ENCODE results near the gene USP50. TPM values are rescaled to one million over a fixed set of nuclear protein-coding genes. Genes with fewer than 3 reads are reported as not detected.

Gene USP50
- polyA plus RNA-seq, 1 of the 3 experiments (the other 2 are of a cell fraction): not detected

GRCh38 chr15:50471072-50471471 is 75.4 kb downstream of the USP50 start:
- Histone ChIP-seq H2AFZ (ENCODE audit: low read depth) (no peak overlapping the region), H3K36me3 (replicated peaks in 1 of 2; ENCODE audit: control insufficient read depth in 1 of 2, insufficient read depth in 2 of 2, low read length in 1 of 2) (peaks cover 22 to 31% of the 10 kb centered on the region in 2 experiments), H4K20me1 (ENCODE audit: insufficient read depth) (no peaks in the 10 kb centered on the region), H3K9me3 (no peaks in the 10 kb centered on the region), H3K79me2 (ENCODE audit: insufficient read depth) (no peaks in the 10 kb centered on the region), H3K27me3 (ENCODE audit: insufficient read depth) (no peaks in the 10 kb centered on the region), H3F3A (replicated peaks; ENCODE audit: insufficient read depth) (no peaks in the 10 kb centered on the region), H3K27ac (ENCODE audit: low read depth in 2 of 2, low read length in 1 of 2) (no peak overlapping the region), H3K4me3 (ENCODE audit: low read depth in 2 of 2, low read length in 1 of 2) (no peak overlapping the region), H3K9ac (no peak overlapping the region), H3K9me2 (no peaks in the 10 kb centered on the region), H3K4me1 (ENCODE audit: control insufficient read depth in 1 of 2, insufficient read depth in 2 of 2, low read depth in 1 of 2, low read length in 1 of 2) (no peaks in the 10 kb centered on the region), H3K4me2 (no peak overlapping the region)
- no peak for DNase-seq
- POLR2A ChIA-PET: no interaction called here
- WGBS (ENCODE audit: low lambda C conversion rate): 92% methylated on average over 2 of the region's 2 CpGs
- CTCF ChIA-PET: no interaction called here
- TF ChIP-seq REST (IDR thresholded peaks at IDR 0.05; ENCODE audit: low read depth, low read length): no peak
- no peak for TF ChIP-seq FOSL2 (IDR thresholded peaks at IDR 0.05; ENCODE audit: borderline replicate concordance, low read depth)
- no peak for TF ChIP-seq FOXJ3 (CRISPR knock-in tag; IDR thresholded peaks at IDR 0.05)
- no peak for TF ChIP-seq NRF1 (IDR thresholded peaks at IDR 0.05; ENCODE audit: low read depth, low read length)
- no peak for TF ChIP-seq RAD21 (IDR thresholded peaks at IDR 0.05; ENCODE audit: low read length)
- no peak for TF ChIP-seq IRF3 (IDR thresholded peaks at IDR 0.05; ENCODE audit: low read depth, low read length)
- TF ChIP-seq, protein P1, sequence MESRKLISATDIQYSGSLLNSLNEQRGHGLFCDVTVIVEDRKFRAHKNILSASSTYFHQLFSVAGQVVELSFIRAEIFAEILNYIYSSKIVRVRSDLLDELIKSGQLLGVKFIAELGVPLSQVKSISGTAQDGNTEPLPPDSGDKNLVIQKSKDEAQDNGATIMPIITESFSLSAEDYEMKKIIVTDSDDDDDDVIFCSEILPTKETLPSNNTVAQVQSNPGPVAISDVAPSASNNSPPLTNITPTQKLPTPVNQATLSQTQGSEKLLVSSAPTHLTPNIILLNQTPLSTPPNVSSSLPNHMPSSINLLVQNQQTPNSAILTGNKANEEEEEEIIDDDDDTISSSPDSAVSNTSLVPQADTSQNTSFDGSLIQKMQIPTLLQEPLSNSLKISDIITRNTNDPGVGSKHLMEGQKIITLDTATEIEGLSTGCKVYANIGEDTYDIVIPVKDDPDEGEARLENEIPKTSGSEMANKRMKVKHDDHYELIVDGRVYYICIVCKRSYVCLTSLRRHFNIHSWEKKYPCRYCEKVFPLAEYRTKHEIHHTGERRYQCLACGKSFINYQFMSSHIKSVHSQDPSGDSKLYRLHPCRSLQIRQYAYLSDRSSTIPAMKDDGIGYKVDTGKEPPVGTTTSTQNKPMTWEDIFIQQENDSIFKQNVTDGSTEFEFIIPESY (IDR thresholded peaks at IDR 0.05; ENCODE audit: borderline replicate concordance, low read depth): no peak
- TF ChIP-seq EZH2phosphoT487 (IDR thresholded peaks at IDR 0.05; ENCODE audit: borderline replicate concordance, low read depth): no peak
- TF ChIP-seq POLR2AphosphoS5 (IDR thresholded peaks at IDR 0.05; ENCODE audit: low read depth, low read length): no peak
- TF ChIP-seq GATA2 (CRISPR knock-in tag; IDR thresholded peaks at IDR 0.05): no peak
- no peak for TF ChIP-seq RFX5 (IDR thresholded peaks at IDR 0.05; ENCODE audit: low read length)
- no peak for TF ChIP-seq SMC3 (IDR thresholded peaks at IDR 0.05; ENCODE audit: low read depth, low read length)
- TF ChIP-seq PBX3 (IDR thresholded peaks at IDR 0.05): no peak
- TF ChIP-seq MEF2A (IDR thresholded peaks at IDR 0.05; ENCODE audit: borderline replicate concordance, low read depth): no peak
- TF ChIP-seq CHD2 (IDR thresholded peaks at IDR 0.05; ENCODE audit: low read length, partially characterized antibody): no peak
- TF ChIP-seq SIN3A (IDR thresholded peaks at IDR 0.05; ENCODE audit: borderline replicate concordance, low read depth, low read length): no peak
- TF ChIP-seq, protein P2, sequence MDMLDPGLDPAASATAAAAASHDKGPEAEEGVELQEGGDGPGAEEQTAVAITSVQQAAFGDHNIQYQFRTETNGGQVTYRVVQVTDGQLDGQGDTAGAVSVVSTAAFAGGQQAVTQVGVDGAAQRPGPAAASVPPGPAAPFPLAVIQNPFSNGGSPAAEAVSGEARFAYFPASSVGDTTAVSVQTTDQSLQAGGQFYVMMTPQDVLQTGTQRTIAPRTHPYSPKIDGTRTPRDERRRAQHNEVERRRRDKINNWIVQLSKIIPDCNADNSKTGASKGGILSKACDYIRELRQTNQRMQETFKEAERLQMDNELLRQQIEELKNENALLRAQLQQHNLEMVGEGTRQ (IDR thresholded peaks at IDR 0.05; ENCODE audit: borderline replicate concordance, low read depth, low read length): no peak
- TF ChIP-seq JUND (IDR thresholded peaks at IDR 0.05): no peak
- no peak for TF ChIP-seq TAF1 (IDR thresholded peaks at IDR 0.05; ENCODE audit: borderline replicate concordance, low read depth, low read length)
- TF ChIP-seq CTCF (IDR thresholded peaks at IDR 0.05): no peak
